HFF-Myc (cell line): Measurements from ENCODE around the gene MAN2C1.

Experiments
- DNase-seq: peaks from one replicate; pipeline ENCODE4 v3.0.0-alpha.2; 2011; ENCODE audit warnings: low read depth; ENCODE audit errors: extremely low read depth
- H3K4me3 ChIP-seq: replicated peaks from 2 replicates; pipeline ENCODE4 v1.5.1; 2011; ENCODE audit warnings: low read depth, mild to moderate bottlenecking, control low read depth, low read length
- TF ChIP-seq, protein P1 (sequence below): IDR thresholded peaks from 2 replicates; pipeline ENCODE4 v1.5.1; 2012; ENCODE audit warnings: mild to moderate bottlenecking, low read depth, low read length, control low read depth; ENCODE audit errors: missing control alignments

MAN2C1 gene

DNA sequence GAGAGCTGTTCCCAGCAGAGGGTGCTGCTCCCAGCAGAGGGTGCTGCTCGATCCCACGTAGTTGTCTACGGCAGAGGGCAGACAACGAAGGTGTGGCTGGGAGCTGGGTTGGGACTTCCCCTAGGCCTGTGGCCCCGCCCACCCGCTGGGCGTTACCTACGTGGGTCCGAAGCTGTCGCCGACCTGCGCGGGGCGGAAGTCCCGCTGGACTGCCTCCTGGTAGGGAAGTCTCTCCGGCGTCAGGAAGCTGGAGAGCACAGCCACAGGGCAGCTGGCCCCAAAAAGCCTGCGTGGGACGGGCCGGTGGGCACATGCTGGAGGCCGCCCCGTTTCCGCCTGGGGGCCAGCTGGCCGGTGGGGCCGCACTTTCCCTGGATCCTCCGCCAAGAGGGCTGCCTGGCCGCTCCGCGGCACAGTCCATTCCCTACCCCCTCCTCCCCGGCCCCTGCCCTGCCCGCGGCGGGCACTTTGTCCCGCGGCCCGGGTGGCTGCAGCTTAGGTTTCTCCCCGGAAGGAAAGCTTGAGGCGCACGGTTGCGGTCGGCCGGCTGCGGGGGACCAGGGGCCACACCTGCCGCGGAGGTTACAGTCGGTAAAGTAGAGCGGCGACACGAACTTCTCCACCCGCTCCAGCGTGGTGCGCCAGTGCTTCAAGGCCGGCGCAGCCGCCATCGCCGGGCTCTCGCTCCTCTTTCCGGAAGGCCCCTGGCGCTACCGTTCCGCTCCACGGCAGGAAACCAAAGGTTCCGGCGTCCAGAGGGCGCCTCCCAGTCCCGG is at the start of gene MAN2C1:
Gene MAN2C1 (minus strand): TSS at position 695 of the 776 bp plus-strand sequence. CDS start 24 bp downstream, at position 671.
- peak within 1 kb of the TSS; percentile 86 for H3K4me3 ChIP-seq
- TF ChIP-seq, protein P1, sequence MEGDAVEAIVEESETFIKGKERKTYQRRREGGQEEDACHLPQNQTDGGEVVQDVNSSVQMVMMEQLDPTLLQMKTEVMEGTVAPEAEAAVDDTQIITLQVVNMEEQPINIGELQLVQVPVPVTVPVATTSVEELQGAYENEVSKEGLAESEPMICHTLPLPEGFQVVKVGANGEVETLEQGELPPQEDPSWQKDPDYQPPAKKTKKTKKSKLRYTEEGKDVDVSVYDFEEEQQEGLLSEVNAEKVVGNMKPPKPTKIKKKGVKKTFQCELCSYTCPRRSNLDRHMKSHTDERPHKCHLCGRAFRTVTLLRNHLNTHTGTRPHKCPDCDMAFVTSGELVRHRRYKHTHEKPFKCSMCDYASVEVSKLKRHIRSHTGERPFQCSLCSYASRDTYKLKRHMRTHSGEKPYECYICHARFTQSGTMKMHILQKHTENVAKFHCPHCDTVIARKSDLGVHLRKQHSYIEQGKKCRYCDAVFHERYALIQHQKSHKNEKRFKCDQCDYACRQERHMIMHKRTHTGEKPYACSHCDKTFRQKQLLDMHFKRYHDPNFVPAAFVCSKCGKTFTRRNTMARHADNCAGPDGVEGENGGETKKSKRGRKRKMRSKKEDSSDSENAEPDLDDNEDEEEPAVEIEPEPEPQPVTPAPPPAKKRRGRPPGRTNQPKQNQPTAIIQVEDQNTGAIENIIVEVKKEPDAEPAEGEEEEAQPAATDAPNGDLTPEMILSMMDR = peak; percentile 76
- peak; percentile 93 for DNase-seq

DNA sequence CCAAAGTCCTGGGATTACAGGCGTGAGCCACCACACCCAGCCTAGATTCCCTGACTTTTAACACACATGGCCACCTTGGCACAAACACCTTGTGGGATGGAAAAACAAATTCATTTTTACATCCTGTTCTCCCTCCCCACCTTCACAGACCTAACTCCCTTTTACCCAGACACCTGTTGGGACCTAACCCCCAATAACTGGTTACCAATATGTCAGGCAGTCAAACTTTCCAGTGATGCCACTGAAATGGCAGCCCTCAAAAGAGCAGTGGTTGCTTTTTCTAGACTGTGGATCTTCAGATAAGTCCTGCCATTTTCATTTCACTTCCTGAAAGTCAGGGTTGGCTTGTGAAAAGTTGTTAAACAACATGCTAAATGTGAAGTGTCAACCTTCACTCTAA is 48.2 kb upstream of the MAN2C1 start:
- no peak overlapping the region for H3K4me3 ChIP-seq
- TF ChIP-seq, protein P1 = no peak

DNA sequence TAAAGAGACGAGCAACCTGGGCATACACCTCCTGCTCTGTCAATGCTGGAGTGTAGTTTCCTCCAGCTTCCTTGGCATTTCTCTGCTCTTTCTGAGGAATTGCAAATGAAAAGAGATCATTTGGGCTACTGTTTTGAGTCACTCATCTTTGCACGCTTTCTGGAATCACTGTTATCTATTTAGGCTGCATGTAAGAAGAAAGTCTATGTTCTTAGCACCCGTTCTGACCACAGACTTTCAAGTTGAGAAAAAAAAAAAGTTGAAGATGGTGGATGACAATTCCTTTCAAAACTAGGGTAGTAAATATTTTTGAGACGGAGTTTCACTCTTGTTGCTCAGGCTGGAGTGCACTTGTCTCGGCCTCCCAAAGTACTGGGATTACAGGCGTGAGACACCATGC is 41.8 kb upstream of the MAN2C1 start:
- no peak overlapping the region for H3K4me3 ChIP-seq
- no peak for DNase-seq
- TF ChIP-seq, protein P1 = no peak

More for the DNA sequence above, 48.2 kb upstream of the MAN2C1 start:
- no peak for DNase-seq

DNA sequence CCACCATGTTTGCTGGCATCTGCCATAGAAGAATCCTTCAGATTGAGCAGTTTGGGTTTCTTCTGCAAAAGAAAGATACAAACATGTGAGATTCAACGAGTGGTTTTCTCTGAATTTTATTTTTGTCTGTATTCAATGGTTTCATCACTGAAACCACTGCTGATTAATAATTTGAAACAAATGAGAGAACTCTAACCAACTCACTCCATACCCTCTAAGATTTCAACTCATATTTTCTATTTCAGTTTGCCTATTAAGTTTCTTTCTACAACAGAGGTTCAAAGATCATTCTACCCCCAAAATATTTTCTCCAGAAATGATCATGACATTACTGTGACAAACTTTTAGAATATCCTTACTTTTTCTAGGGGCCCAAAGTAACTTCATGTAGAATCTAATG is 38.7 kb upstream of the MAN2C1 start:
- TF ChIP-seq, protein P1 = no peak
- H3K4me3 ChIP-seq = no peak overlapping the region
- no peak for DNase-seq

DNA sequence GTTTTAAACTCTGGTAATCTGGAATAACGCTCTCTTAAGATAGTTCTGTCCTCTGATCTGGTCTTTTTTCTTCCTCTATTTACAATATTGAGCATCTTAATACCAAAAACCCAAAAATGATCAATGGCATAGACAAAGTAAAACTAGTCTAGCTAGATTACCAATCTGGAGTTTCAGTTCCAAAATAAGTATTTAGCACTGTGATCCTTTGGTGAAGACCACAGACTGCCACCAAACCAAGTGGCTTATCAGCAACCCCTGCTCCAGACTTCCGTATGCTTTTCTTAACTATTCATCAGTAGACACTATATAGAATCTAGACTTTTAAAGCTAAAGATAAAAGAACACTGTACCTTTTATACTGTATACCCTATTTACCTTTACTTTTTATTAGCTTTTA is 35.5 kb upstream of the MAN2C1 start:
- H3K4me3 ChIP-seq = no peak overlapping the region
- TF ChIP-seq, protein P1 = no peak
- no peak for DNase-seq

DNA sequence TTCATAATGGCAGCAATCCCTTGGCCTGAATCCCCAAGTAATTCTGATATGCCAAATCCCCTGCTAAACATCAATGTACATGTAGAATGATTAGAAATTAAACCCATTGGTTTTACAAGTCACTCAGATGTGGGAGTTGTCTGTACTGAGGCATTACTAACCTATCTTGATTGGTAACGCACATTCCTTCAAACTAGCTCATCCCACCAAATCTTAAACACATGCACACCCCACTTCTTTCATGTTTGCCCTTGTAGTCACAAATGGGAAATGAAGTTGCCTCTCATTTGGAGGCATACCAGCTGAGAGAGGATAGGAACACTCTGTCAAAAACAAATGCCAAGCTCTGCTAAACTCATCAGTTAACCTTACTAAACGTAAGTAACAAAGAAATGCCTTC is 29.1 kb upstream of the MAN2C1 start:
- H3K4me3 ChIP-seq = no peak overlapping the region
- no peak for DNase-seq
- TF ChIP-seq, protein P1 = no peak
